ENCODE data around the gene CYP4Z1.
A peak's percentile ranks its signal among the peaks of the same experiment; 100 is the strongest.
"Not testable (repeated sequence)": the region's sequence is repeated elsewhere in the genome, so short reads cannot be mapped to it uniquely, and the experiment has no call there.

The CYP4Z1 gene

DNA sequence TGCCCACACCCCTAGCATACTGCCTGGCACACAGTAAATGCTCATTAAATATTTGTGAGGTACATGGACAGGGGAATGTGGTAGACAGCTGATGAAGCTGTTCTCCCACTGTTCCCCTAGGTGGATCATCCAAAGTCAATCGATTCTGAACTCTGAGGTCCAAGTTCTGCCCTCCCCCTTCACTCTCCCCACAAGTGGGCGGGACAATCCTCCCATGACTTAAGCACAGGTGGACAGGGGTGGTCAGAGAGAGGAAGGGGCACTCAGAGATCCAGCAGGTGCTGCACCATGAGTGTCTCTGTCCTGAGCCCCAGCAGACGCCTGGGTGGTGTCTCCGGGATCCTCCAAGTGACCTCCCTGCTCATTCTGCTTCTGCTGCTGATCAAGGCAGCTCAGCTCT, 70.2 kb downstream of the CYP4Z1 start, which contains the start of gene CYP4A22:
Gene CYP4A22 (plus strand): TSS at position 244 of the 400 bp plus-strand sequence. CDS start 45 bp downstream, at position 289.
- no peak within 1 kb of the TSS for H3K4me3 ChIP-seq (ENCODE audit: control insufficient read depth, low read depth, low read length)
- DNase-seq (ENCODE audit: low read depth), result no peak
- TF ChIP-seq, protein P1, sequence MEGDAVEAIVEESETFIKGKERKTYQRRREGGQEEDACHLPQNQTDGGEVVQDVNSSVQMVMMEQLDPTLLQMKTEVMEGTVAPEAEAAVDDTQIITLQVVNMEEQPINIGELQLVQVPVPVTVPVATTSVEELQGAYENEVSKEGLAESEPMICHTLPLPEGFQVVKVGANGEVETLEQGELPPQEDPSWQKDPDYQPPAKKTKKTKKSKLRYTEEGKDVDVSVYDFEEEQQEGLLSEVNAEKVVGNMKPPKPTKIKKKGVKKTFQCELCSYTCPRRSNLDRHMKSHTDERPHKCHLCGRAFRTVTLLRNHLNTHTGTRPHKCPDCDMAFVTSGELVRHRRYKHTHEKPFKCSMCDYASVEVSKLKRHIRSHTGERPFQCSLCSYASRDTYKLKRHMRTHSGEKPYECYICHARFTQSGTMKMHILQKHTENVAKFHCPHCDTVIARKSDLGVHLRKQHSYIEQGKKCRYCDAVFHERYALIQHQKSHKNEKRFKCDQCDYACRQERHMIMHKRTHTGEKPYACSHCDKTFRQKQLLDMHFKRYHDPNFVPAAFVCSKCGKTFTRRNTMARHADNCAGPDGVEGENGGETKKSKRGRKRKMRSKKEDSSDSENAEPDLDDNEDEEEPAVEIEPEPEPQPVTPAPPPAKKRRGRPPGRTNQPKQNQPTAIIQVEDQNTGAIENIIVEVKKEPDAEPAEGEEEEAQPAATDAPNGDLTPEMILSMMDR (conservative IDR thresholded peaks at IDR 0.05; ENCODE audit: control insufficient read depth, insufficient read depth, low read depth, low read length), result no peak

GRCh38 chr1:47137925-47138615, 71.0 kb downstream of the CYP4Z1 start:
- no peak overlapping the region for H3K4me3 ChIP-seq (ENCODE audit: control insufficient read depth, low read depth, low read length)
- no peak for DNase-seq (ENCODE audit: low read depth)
- TF ChIP-seq, protein P1 (conservative IDR thresholded peaks at IDR 0.05; ENCODE audit: control insufficient read depth, insufficient read depth, low read depth, low read length), result no peak

GRCh38 chr1:47140358-47140757, 73.3 kb downstream of the CYP4Z1 start:
- DNase-seq (ENCODE audit: low read depth), result not testable (repeated sequence)

GRCh38 chr1:47143654-47144053, 76.6 kb downstream of the CYP4Z1 start:
- DNase-seq (ENCODE audit: low read depth), result not testable (repeated sequence)

More at GRCh38 chr1:47140358-47140757, 73.3 kb downstream of the CYP4Z1 start:
- H3K4me3 ChIP-seq (ENCODE audit: control insufficient read depth, low read depth, low read length), result not testable (repeated sequence)

GRCh38 chr1:47146495-47146894, 79.5 kb downstream of the CYP4Z1 start:
- not testable (repeated sequence) for DNase-seq (ENCODE audit: low read depth); H3K4me3 ChIP-seq (ENCODE audit: control insufficient read depth, low read depth, low read length)

More at GRCh38 chr1:47143654-47144053, 76.6 kb downstream of the CYP4Z1 start:
- H3K4me3 ChIP-seq (ENCODE audit: control insufficient read depth, low read depth, low read length), result not testable (repeated sequence)
- TF ChIP-seq, protein P1 (conservative IDR thresholded peaks at IDR 0.05; ENCODE audit: control insufficient read depth, insufficient read depth, low read depth, low read length), result peak; percentile 8

- no peak overlapping the region for H3K4me3 ChIP-seq (ENCODE audit: control insufficient read depth, low read depth, low read length)
- TF ChIP-seq, protein P1 (conservative IDR thresholded peaks at IDR 0.05; ENCODE audit: control insufficient read depth, insufficient read depth, low read depth, low read length), result no peak
- DNase-seq (ENCODE audit: low read depth), result no peak
Measured at GRCh38 chr1:47147047-47147785, 80.2 kb downstream of the CYP4Z1 start.

- DNase-seq (ENCODE audit: low read depth); H3K4me3 ChIP-seq (ENCODE audit: control insufficient read depth, low read depth, low read length): not testable (repeated sequence)
Measured at GRCh38 chr1:47149162-47149561, 82.1 kb downstream of the CYP4Z1 start.

DNA sequence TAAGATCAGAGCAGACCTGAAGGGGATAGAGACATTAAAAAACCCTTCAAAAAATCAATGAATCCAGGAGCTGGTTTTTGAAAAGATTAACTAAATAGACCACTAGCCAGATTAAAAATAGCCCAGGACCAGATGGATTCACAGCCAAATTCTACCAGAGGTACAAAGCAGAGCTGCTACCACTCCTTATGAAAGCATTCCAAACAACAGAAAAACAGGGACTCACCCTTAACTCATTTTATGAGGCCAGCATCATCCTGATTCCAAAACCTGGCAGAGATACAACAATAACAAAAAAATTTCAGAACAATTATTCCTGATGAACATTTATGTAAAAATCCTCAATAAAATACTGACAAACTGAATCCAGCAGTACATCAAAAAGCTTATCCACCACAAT, 89.4 kb downstream of the CYP4Z1 start:
- not testable (repeated sequence) for H3K4me3 ChIP-seq (ENCODE audit: control insufficient read depth, low read depth, low read length); DNase-seq (ENCODE audit: low read depth)

GRCh38 chr1:47157957-47158356, 90.9 kb downstream of the CYP4Z1 start:
- DNase-seq (ENCODE audit: low read depth); H3K4me3 ChIP-seq (ENCODE audit: control insufficient read depth, low read depth, low read length): not testable (repeated sequence)

All from fibroblast of mammary gland (primary cell).